AG09309 (cell line): Measurements from ENCODE around the gene SPEF2.

Source experiments
- DNase-seq: peaks from one replicate; pipeline ENCODE4 v3.0.0-alpha.2; 2010; ENCODE audit warnings: low read depth
- H3K4me3 ChIP-seq: 2 replicates; pipeline ENCODE4 v1.5.1; 2011; ENCODE audit warnings: mild to moderate bottlenecking, low read depth, low read length, moderate library complexity; ENCODE audit not compliant: control insufficient read depth
- TF ChIP-seq, protein P1 (sequence below): IDR thresholded peaks from 2 replicates; pipeline ENCODE4 v1.5.1; 2011; ENCODE audit warnings: mild to moderate bottlenecking, low read depth, low read length, inconsistent platforms; ENCODE audit not compliant: insufficient read depth, control insufficient read depth; ENCODE audit errors: missing control alignments

SPEF2 gene

DNA sequence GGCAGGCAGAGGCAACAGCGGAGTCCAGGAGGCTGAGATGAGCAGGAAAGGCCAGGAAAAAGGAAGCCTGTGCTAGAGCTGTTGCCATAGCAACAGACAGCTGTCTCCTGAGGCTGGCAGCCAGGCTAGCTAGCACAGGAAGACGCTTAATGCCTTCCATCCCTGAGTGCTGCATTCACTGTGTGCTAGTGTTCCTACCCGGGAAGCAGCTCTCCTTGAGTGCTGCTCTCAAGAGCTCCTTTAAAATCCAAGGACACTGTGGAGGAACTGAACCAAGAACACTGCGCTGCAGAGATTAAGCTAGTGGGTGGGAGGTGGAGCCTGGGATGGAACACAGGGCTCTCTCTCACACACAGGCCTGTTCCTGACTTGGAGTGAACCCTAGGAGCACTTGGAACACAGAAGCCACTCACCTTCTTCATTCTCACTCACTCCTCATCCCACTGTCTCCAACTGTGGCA is 185.6 kb downstream of the SPEF2 start:
- DNase-seq: no peak
- TF ChIP-seq, protein P1, sequence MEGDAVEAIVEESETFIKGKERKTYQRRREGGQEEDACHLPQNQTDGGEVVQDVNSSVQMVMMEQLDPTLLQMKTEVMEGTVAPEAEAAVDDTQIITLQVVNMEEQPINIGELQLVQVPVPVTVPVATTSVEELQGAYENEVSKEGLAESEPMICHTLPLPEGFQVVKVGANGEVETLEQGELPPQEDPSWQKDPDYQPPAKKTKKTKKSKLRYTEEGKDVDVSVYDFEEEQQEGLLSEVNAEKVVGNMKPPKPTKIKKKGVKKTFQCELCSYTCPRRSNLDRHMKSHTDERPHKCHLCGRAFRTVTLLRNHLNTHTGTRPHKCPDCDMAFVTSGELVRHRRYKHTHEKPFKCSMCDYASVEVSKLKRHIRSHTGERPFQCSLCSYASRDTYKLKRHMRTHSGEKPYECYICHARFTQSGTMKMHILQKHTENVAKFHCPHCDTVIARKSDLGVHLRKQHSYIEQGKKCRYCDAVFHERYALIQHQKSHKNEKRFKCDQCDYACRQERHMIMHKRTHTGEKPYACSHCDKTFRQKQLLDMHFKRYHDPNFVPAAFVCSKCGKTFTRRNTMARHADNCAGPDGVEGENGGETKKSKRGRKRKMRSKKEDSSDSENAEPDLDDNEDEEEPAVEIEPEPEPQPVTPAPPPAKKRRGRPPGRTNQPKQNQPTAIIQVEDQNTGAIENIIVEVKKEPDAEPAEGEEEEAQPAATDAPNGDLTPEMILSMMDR: no peak
- no peak overlapping the region for H3K4me3 ChIP-seq

DNA sequence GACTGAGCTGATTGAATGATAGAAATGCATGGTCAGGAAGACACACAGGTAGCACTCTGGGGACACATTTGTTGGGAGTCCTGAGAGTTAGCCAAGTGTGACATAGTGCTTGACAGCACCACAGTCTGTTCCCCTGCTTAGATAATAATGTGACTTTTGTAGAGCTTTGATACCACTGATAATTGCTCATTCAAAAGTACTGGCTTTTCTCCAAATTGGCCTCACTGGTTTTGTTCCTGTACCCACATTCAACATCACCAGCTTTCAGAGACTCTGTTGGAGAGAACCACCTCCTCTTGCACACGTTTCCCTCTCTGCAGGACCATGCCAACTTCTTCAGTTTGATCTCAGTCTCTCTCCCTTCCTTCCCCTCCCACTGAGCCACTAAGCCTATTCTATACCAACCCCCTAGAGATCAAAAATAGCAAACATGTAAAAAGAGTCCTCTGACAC is 186.6 kb downstream of the SPEF2 start:
- no peak for DNase-seq
- no peak overlapping the region for H3K4me3 ChIP-seq
- TF ChIP-seq, protein P1: no peak

DNA sequence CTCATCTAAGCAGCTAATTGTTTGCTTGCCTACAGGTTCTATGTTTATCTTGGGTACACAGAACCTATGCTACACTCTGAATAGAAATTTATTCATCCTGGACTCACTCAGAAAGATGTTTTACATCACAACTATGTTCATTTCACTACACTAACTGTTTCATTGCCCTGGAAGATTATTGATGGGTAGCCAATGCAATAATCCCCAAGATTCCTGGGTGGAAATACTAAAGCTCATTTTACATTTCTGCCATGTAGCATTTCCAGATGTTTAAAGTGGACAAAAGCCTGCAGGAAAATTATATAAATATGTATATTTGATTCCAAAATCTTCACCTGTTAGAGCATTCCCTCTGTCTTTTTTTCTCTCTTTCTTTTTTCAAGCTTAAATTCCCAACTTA is 187.2 kb downstream of the SPEF2 start:
- no peak for DNase-seq
- no peak overlapping the region for H3K4me3 ChIP-seq
- TF ChIP-seq, protein P1: no peak

DNA sequence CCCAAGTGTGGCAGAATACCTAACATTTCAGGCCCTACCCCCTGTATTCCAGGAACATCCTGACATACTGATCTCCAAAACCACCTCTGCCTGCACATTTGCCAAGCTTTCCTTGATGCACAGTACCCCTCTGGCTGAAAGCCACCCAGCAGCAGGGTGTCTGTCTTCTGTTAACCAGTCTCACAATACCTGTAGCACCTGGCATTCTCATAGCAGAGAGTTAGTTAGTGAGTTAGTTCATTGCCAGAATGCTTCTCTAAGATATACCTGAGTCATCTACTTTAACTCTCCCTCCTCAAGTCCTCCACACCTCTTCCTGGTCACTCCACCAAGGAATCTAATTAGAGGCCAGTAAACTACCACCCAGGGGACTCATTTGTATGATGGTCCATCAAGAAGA is 192.9 kb downstream of the SPEF2 start:
- TF ChIP-seq, protein P1: no peak
- no peak overlapping the region for H3K4me3 ChIP-seq
- DNase-seq: no peak

DNA sequence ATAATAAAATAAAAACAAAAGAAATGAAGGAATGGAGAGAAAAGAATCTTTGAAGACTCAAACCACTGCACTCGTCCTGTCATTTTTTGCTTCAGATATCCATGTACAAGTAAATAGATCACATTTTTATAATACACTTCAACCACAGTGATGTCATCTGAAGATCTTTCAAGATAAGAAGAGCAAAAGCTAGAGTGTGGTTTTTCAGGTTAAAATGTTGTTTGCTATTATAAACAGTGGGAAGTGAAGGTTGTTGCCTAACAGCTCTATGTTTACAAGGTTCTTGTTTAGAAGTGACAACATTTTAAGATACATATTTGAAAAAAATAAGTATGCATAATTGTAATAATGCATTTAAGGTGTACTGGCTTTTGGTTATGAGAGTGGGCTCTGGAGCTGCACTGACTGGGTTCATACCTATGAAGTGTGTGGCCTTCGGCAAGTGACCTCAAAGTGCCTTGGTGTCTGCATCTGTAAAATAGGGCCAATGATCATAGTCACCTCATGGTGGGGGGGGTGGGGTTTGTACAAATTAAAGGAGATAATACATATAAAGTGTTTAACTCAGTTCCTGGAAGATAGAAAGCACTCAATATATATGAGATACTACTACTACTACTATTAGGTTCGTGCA is 193.6 kb downstream of the SPEF2 start:
- DNase-seq: no peak
- H3K4me3 ChIP-seq: no peak overlapping the region
- TF ChIP-seq, protein P1: no peak

DNA sequence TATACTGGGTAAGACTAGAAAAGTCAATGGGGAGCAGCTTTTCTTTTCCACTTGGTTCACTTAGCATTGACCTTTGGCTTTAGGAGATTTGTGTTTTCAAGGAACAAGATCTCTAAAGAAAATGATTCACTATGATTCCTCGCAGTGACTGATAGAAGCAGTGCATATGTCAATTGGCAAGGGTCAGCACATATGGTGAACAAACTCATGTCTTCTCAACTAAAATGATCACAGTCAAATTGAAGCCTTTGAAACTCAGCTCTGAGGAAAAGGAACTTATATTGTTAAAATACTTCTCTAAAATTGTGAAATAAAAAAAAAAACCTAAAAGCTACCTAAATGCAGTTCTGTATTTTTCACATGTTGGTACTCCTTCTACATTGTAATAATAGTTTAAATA is 195.9 kb downstream of the SPEF2 start:
- no peak for DNase-seq
- no peak overlapping the region for H3K4me3 ChIP-seq
- TF ChIP-seq, protein P1: no peak
